Measurements from ENCODE around the gene HEPHL1.

DNA sequence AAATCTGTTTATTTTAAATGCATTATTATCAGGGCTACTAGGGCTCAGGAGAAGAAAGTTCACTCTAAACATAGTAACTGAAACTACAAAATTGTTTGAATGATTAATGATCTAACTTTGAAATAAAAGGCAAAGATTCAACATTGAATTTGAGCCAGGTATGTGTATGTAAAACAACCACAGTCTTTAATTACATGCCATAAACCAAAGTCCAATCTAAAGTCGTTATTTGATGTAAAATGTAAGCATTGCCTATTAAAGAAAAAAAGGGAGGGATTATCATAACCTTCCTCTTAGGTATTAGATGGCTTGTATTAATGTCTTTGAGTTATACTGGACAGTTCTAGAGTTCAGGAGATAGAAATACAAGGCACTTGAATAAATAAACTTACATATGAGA, 82.3 kb downstream of the HEPHL1 start:
- TF ChIP-seq CTCF (conservative IDR thresholded peaks at IDR 0.05 in 1 of 2, IDR thresholded peaks at IDR 0.05 in 1 of 2; ENCODE audit: extremely low read depth in 1 of 2, insufficient read depth in 1 of 2, low read depth in 1 of 2, low read length in 2 of 2) (no peak), EZH2 (IDR thresholded peaks at IDR 0.05; ENCODE audit: borderline replicate concordance, low read length) (no peak)

Measured in mammary epithelial cell (primary cell).